Endothelial cell of umbilical vein (primary cell): Measurements from ENCODE around the gene HECW1. TPM values are rescaled to one million over a fixed set of nuclear protein-coding genes. Genes with fewer than 3 reads are reported as not detected.
A peak's percentile ranks its signal among the peaks of the same experiment; 100 is the strongest.

Experiments
- BruUV-seq: library from RNA; stranded (reverse); fragments of 400-500 nt; replicated peaks from 2 replicates; lab custom pipeline; 2021; lab: Mats Ljungman, UMichigan
- CTCF ChIA-PET: fragments of 300-600, 350-600 bp; sonication (Branson Sonifier 250); formaldehyde crosslinking; loops from one replicate; lab custom pipeline; 2021; ENCODE audit warnings: antibody characterized with exemption, inconsistent platforms; lab: Charles Lee
- POLR2A ChIA-PET: fragments of 300-600, 350-600 bp; sonication (Branson Sonifier 250); formaldehyde crosslinking; loops from one replicate; lab custom pipeline; 2021; ENCODE audit warnings: antibody characterized with exemption, inconsistent platforms; lab: Charles Lee
- DNase-seq: peaks from one replicate; pipeline ENCODE4 v3.0.0-alpha.2; 2011; ENCODE audit warnings: low read depth, low spot score
- FAIRE-seq: peaks from 2 replicates; lab custom pipeline; 2011; peaks lifted over from hg19 to GRCh38; lab: Jason Lieb, UNC
- H2AFZ ChIP-seq: 2 replicates; pipeline ENCODE4 v1.6.0; 2012; ENCODE audit warnings: low read depth, low read length, control low read depth, inconsistent platforms
- H3K27ac ChIP-seq: 2 replicates; pipeline ENCODE4 v1.5.1; 2011; ENCODE audit warnings: low read depth, mild to moderate bottlenecking, control low read depth, low read length, moderate library complexity; ENCODE audit not compliant: insufficient read depth
- H3K27me3 ChIP-seq, 2 experiments: 2 replicates each; pipeline versions ENCODE4 v1.6.0 to v1.6.1; 2011; ENCODE audit warnings: low read length in 2 of 2, mixed read lengths in 1 of 2; ENCODE audit not compliant: control insufficient read depth in 2 of 2, insufficient read depth in 2 of 2
- H3K36me3 ChIP-seq, 2 experiments: 2 replicates in 1 of 2; 3 replicates in 1 of 2; pipeline ENCODE4 v1.5.1; 2011; ENCODE audit warnings: low read length in 2 of 2, mild to moderate bottlenecking in 1 of 2, moderate library complexity in 1 of 2; ENCODE audit not compliant: control insufficient read depth in 2 of 2, insufficient read depth in 2 of 2; ENCODE audit errors: extremely low read depth in 1 of 2
- H3K4me1 ChIP-seq: 3 replicates; pipeline ENCODE4 v1.5.1; 2011; ENCODE audit warnings: mild to moderate bottlenecking, low read length; ENCODE audit not compliant: control insufficient read depth, insufficient read depth; ENCODE audit errors: extremely low read depth
- H3K4me2 ChIP-seq: 2 replicates; pipeline ENCODE4 v1.6.1; 2011; ENCODE audit warnings: low read length, control low read depth, mixed read lengths; ENCODE audit not compliant: insufficient read depth
- H3K4me3 ChIP-seq, 3 experiments: fragments of 200-600 bp in 1 of 3; sonication (generic), shearing (Covaris generic) in 1 of 3; replicated peaks in 1 of 3; 2 replicates each; pipeline ENCODE4 v1.5.1; 2011 to 2016; ENCODE audit warnings: control low read depth in 3 of 3, low read length in 3 of 3, mild to moderate bottlenecking in 2 of 3, inconsistent platforms in 1 of 3, low read depth in 1 of 3, moderate library complexity in 1 of 3; ENCODE audit not compliant: insufficient read depth in 1 of 3
- H3K79me2 ChIP-seq: 2 replicates; pipeline ENCODE4 v1.6.0; 2012; ENCODE audit warnings: low read length, inconsistent platforms; ENCODE audit not compliant: control insufficient read depth, insufficient read depth
- H3K9ac ChIP-seq: replicated peaks from 2 replicates; pipeline ENCODE3; 2011; ENCODE audit warnings: low read length, control low read depth; ENCODE audit not compliant: insufficient read depth; ENCODE audit errors: extremely low read depth
- H3K9me1 ChIP-seq: replicated peaks from 3 replicates; pipeline ENCODE4 v1.6.0; 2011; ENCODE audit warnings: mild to moderate bottlenecking, low read length; ENCODE audit not compliant: control insufficient read depth, insufficient read depth; ENCODE audit errors: extremely low read depth
- H3K9me3 ChIP-seq: replicated peaks from 2 replicates; pipeline ENCODE4 v1.5.1; 2012; ENCODE audit warnings: low read length, inconsistent platforms; ENCODE audit not compliant: control insufficient read depth, insufficient read depth
- H4K20me1 ChIP-seq: replicated peaks from 2 replicates; pipeline ENCODE3; 2011; ENCODE audit warnings: mild to moderate bottlenecking, low read length; ENCODE audit not compliant: control insufficient read depth, insufficient read depth; ENCODE audit errors: extremely low read depth
- EZH2 ChIP-seq: IDR thresholded peaks from 2 replicates; pipeline ENCODE4 v1.6.1; 2012; ENCODE audit warnings: borderline replicate concordance, low read depth, mild to moderate bottlenecking, moderate library complexity, low read length, inconsistent platforms; ENCODE audit not compliant: severe bottlenecking
- FOS ChIP-seq: IDR thresholded peaks from 2 replicates; pipeline ENCODE4 v1.6.1; 2011; ENCODE audit warnings: mild to moderate bottlenecking, low read length, moderate library complexity, borderline replicate concordance; ENCODE audit not compliant: insufficient read depth
- GATA2 ChIP-seq: IDR thresholded peaks from 2 replicates; pipeline ENCODE4 v1.7.0; 2011; ENCODE audit warnings: low read depth, mild to moderate bottlenecking, moderate library complexity, mixed read lengths, low read length; ENCODE audit not compliant: insufficient read length, insufficient read depth
- JUN ChIP-seq: IDR thresholded peaks from 2 replicates; pipeline ENCODE4 v1.6.1; 2011; ENCODE audit warnings: borderline replicate concordance, low read depth; ENCODE audit not compliant: insufficient read length, insufficient read depth
- MYC ChIP-seq: IDR thresholded peaks from one replicate; pipeline ENCODE4 v1.6.1; 2011; ENCODE audit warnings: mild to moderate bottlenecking, low read depth, low read length
- POLR2A ChIP-seq: IDR thresholded peaks from 2 replicates; pipeline ENCODE4 v1.6.1; 2012; ENCODE audit warnings: low read depth, mild to moderate bottlenecking, control low read depth, low read length
- POLR2AphosphoS5 ChIP-seq: IDR thresholded peaks from 2 replicates; pipeline ENCODE4 v1.6.1; 2012; ENCODE audit warnings: low read depth, mild to moderate bottlenecking, control low read depth, low read length, moderate library complexity; ENCODE audit not compliant: insufficient read depth
- dilution Hi-C: fragments of 300-500 bp; cut with MboI; formaldehyde crosslinking; loops from one replicate; pipeline ENCODE4 v1.15.0; 2019; ENCODE audit warnings: low sequenced_read_pairs; ENCODE audit not compliant: extremely low pct_ligation_motif_present
- intact Hi-C: fragments of 100-400 bp; cut with micrococcal nuclease; formaldehyde crosslinking; loops from one replicate; pipeline ENCODE4 v1.10.0; 2022
- polyA plus RNA-seq, 4 experiments: library from polyadenylated mRNA; depleted of rRNA in 3 of 4; stranded (reverse) in 3 of 4; unstranded in 1 of 4; fragments of >200 nt; gene quantifications; 2 replicates each; pipeline versions ENCODE4 v1.2.1 to v1.2.3, GENCODE V29; 2011 to 2012; ENCODE audit warnings: missing spikeins in 1 of 4
- total RNA-seq: library from RNA; stranded (reverse); gene quantifications from 2 replicates; pipeline ENCODE4 v1.2.3, GENCODE V29; 2021
- TF ChIP-seq, protein P1 (sequence below), 2 donors: IDR thresholded peaks; 1 replicate in 1 of 2; 2 replicates in 1 of 2; pipeline ENCODE4 v1.5.1; 2011; ENCODE audit warnings: low read length in 2 of 2, mild to moderate bottlenecking in 2 of 2, moderate library complexity in 2 of 2, control low read depth in 1 of 2, inconsistent platforms in 1 of 2, low read depth in 1 of 2; ENCODE audit not compliant: insufficient read depth in 1 of 2; ENCODE audit errors: extremely low read depth in 1 of 2
- TF ChIP-seq, protein P2 (sequence below): IDR thresholded peaks from 2 replicates; pipeline ENCODE4 v1.6.1; 2011; ENCODE audit not compliant: insufficient read depth, insufficient read length

The HECW1 gene
- total and polyA plus RNA-seq, 2 donors (not counting 3 experiments of a cell fraction or from before 2014, with no cell fraction given): not detected

- BruUV-seq: no TSS peak
- POLR2A ChIA-PET: interaction anchor here (1.5 kb wide), 1 partner anchor 9 kb away, joined by 4 read pairs; the partner anchor contains the start of gene STK17A
- dilution Hi-C loops: loop anchor here (25.0 kb wide), 1 partner anchor 121 kb away; no protein-coding TSS in a partner anchor
Measured at GRCh38 chr7:43591558-43592180, 479.2 kb downstream of the HECW1 start.

More at GRCh38 chr7:43591558-43592180, 479.2 kb downstream of the HECW1 start:
- intact Hi-C loops: loop anchor here (2.0 kb wide), 1 partner anchor 13 kb away; no protein-coding TSS in a partner anchor
- Histone ChIP-seq H3K36me3 (no peaks in the 10 kb centered on the region), H2AFZ (no peak overlapping the region), H3K9me3 (no peaks in the 10 kb centered on the region), H3K4me2 (no peak overlapping the region), H3K9me1 (no peaks in the 10 kb centered on the region), H3K4me3 (no peak overlapping the region), H3K79me2 (peaks cover 100% of the 10 kb centered on the region), H3K27me3 (no peaks in the 10 kb centered on the region), H3K9ac (no peak overlapping the region), H3K27ac (peak overlapping the region; percentile 35), H4K20me1 (peaks cover 16% of the 10 kb centered on the region), H3K4me1 (peaks cover 23% of the 10 kb centered on the region)
- DNase-seq: peak; percentile 59
- CTCF ChIA-PET: interaction anchor here (1.0 to 2.4 kb wide), 4 partner anchors 9 to 248 kb away, joined by 3 to 19 read pairs (median 3); partner anchors contain the start of gene STK17A
- no peak for FAIRE-seq
- no peak for TF ChIP-seq GATA2
- TF ChIP-seq FOS: no peak
- TF ChIP-seq EZH2: no peak
- TF ChIP-seq, protein P1, sequence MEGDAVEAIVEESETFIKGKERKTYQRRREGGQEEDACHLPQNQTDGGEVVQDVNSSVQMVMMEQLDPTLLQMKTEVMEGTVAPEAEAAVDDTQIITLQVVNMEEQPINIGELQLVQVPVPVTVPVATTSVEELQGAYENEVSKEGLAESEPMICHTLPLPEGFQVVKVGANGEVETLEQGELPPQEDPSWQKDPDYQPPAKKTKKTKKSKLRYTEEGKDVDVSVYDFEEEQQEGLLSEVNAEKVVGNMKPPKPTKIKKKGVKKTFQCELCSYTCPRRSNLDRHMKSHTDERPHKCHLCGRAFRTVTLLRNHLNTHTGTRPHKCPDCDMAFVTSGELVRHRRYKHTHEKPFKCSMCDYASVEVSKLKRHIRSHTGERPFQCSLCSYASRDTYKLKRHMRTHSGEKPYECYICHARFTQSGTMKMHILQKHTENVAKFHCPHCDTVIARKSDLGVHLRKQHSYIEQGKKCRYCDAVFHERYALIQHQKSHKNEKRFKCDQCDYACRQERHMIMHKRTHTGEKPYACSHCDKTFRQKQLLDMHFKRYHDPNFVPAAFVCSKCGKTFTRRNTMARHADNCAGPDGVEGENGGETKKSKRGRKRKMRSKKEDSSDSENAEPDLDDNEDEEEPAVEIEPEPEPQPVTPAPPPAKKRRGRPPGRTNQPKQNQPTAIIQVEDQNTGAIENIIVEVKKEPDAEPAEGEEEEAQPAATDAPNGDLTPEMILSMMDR (IDR thresholded peaks at IDR 0.05; ENCODE audit: extremely low read depth in 1 of 2, insufficient read depth in 1 of 2, low read depth in 1 of 2, low read length in 2 of 2): no peak
- TF ChIP-seq JUN: no peak
- TF ChIP-seq, protein P2, sequence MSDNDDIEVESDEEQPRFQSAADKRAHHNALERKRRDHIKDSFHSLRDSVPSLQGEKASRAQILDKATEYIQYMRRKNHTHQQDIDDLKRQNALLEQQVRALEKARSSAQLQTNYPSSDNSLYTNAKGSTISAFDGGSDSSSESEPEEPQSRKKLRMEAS: no peak
- TF ChIP-seq POLR2AphosphoS5: no peak
- TF ChIP-seq MYC: no peak
- TF ChIP-seq POLR2A: no peak
